ENCODE results near the gene ITFG1.

- TF ChIP-seq POLR2AphosphoS2 (IDR thresholded peaks at IDR 0.05; ENCODE audit: low read length) (no peak), POLR2AphosphoS5 (IDR thresholded peaks at IDR 0.05; ENCODE audit: control insufficient read depth, insufficient read depth, low read depth, low read length) (no peak), SMAD3 (CRISPR knock-in tag; conservative IDR thresholded peaks at IDR 0.05) (no peak), CTCF (IDR thresholded peaks at IDR 0.05 in 2 of 3, conservative IDR thresholded peaks at IDR 0.05 in 1 of 3; ENCODE audit: insufficient read depth in 2 of 3, low read depth in 1 of 3, low read length in 3 of 3) (peak; percentile 98), RBM17 (IDR thresholded peaks at IDR 0.05; ENCODE audit: borderline replicate concordance, low read depth, low read length) (no peak), POLR3A (IDR thresholded peaks at IDR 0.05; ENCODE audit: borderline replicate concordance, extremely low read depth, insufficient read depth, insufficient read length) (no peak), ETV5 (CRISPR knock-in tag; IDR thresholded peaks at IDR 0.05; ENCODE audit: low read depth) (no peak), ZBTB33 (CRISPR knock-in tag; IDR thresholded peaks at IDR 0.05) (no peak), TSHZ1 (CRISPR knock-in tag; IDR thresholded peaks at IDR 0.05) (no peak), HNRNPL (IDR thresholded peaks at IDR 0.05; ENCODE audit: low read depth, low read length) (no peak), POLR2A (conservative IDR thresholded peaks at IDR 0.05) (no peak), NFATC3 (IDR thresholded peaks at IDR 0.05) (no peak)
Observed at GRCh38 chr16:47141773-47142485, 318.9 kb downstream of the ITFG1 start.
